ENCODE results near the gene SLC22A17.

- TF ChIP-seq CTCF (optimal IDR thresholded peaks at IDR 0.05 in 1 of 3, IDR thresholded peaks at IDR 0.05 in 1 of 3, conservative IDR thresholded peaks at IDR 0.05 in 1 of 3; ENCODE audit: extremely low read depth in 1 of 3, insufficient read depth in 2 of 3, low read length in 3 of 3) (no peak), EZH2 (IDR thresholded peaks at IDR 0.05; ENCODE audit: low read length) (no peak)
These were observed 23.0 kb upstream of the SLC22A17 start for GRCh38 chr14:23375527-23376251.
